Testis (tissue), 3 donors: Measurements from ENCODE around the gene KIAA0513. TPM values are rescaled to one million over a fixed set of nuclear protein-coding genes. Genes with fewer than 3 reads are reported as not detected.

ENCODE experiments used
- DNase-seq: peaks from one replicate; pipeline ENCODE4 v3.0.0-alpha.2; 2019
- H3K27ac ChIP-seq, 2 donors: fragments of 200-600 bp; sonication (generic); one replicate each; pipeline ENCODE4 v1.5.1; 2019
- H3K27me3 ChIP-seq: fragments of 200-600 bp; sonication (generic); one replicate; pipeline ENCODE4 v1.5.1; 2019
- H3K36me3 ChIP-seq: fragments of 200-600 bp; sonication (generic); one replicate; pipeline ENCODE4 v1.5.1; 2017; ENCODE audit warnings: low read depth; ENCODE audit errors: missing control alignments
- H3K4me1 ChIP-seq: fragments of 200-600 bp; sonication (generic); one replicate; pipeline ENCODE4 v1.5.1; 2019
- H3K4me3 ChIP-seq, 2 donors: fragments of 200-600 bp; sonication (generic); one replicate each; pipeline ENCODE4 v1.5.1; 2017 to 2019
- H3K9me3 ChIP-seq: fragments of 200-600 bp; sonication (generic); one replicate; pipeline ENCODE4 v1.5.1; 2017
- POLR2A ChIP-seq: fragments of 450-650 bp; IDR thresholded peaks from one replicate; pipeline ENCODE4 v1.6.1; 2017; ENCODE audit warnings: antibody characterized with exemption, mild to moderate bottlenecking, moderate library complexity
- WGBS, 2 donors: methylation state at CpG; one replicate each; pipeline ENCODE4 v1.1.5; 2018; 5-methylcytosine and 5-hydroxymethylcytosine counted together
- intact Hi-C: fragments of 100-400 bp; cut with DNase I; formaldehyde crosslinking; loops from one replicate; pipeline ENCODE4 v1.15.1; 2023; ENCODE audit warnings: low total_unique reads
- polyA plus RNA-seq: library from polyadenylated mRNA; stranded (reverse); fragments of 350-450 nt; fragmentation: Illumina TruSeq; extraction: RNeasy Lipid Tissue Mini Kit (QIAGEN cat#74804); gene quantifications from one replicate; pipeline ENCODE4 v1.2.3, GENCODE V29; 2014; ENCODE audit warnings: low read depth, low replicate concordance; ENCODE audit not compliant: insufficient read depth
- total RNA-seq, 2 donors: library from RNA; depleted of rRNA; stranded (reverse); fragments of >200 nt; gene quantifications; one replicate each; pipeline ENCODE4 v1.2.3, GENCODE V29; 2016
- TF ChIP-seq, protein P1 (sequence below), 3 experiments: fragments of 450-650 bp in 2 of 3; fragments of 200-600 bp in 1 of 3; sonication (generic) in 1 of 3; IDR thresholded peaks; one replicate each; pipeline ENCODE4 v1.5.1; 2016 to 2019; ENCODE audit warnings: antibody characterized with exemption in 3 of 3, mild to moderate bottlenecking in 2 of 3, moderate library complexity in 1 of 3

KIAA0513 gene
- total and polyA plus RNA-seq, 3 donors from 2014 or later: 9.8 to 18.7 (median 18.4) TPM

- WGBS, 2 donors: 73 to 86% methylated on average over 21 to 22 of the region's 22 CpGs
- Histone ChIP-seq H3K27ac (no peak overlapping the region), H3K4me1 (peaks cover 11% of the 10 kb centered on the region)
These were observed 41.5 kb upstream of the KIAA0513 start for GRCh38 chr16:84986102-84986501.

GRCh38 chr16:84986879-84987278, 40.7 kb upstream of the KIAA0513 start:
- H3K9me3 ChIP-seq: no peaks in the 10 kb centered on the region
- WGBS, 2 donors: 90 to 100% methylated on average over 1 of the region's 1 CpG
- intact Hi-C loops: no loop called here
- H3K4me1 ChIP-seq: peaks cover 11% of the 10 kb centered on the region
- no peaks in the 10 kb centered on the region for H3K27me3 ChIP-seq
- no peak for DNase-seq
- no peak for TF ChIP-seq POLR2A
- TF ChIP-seq, protein P1, sequence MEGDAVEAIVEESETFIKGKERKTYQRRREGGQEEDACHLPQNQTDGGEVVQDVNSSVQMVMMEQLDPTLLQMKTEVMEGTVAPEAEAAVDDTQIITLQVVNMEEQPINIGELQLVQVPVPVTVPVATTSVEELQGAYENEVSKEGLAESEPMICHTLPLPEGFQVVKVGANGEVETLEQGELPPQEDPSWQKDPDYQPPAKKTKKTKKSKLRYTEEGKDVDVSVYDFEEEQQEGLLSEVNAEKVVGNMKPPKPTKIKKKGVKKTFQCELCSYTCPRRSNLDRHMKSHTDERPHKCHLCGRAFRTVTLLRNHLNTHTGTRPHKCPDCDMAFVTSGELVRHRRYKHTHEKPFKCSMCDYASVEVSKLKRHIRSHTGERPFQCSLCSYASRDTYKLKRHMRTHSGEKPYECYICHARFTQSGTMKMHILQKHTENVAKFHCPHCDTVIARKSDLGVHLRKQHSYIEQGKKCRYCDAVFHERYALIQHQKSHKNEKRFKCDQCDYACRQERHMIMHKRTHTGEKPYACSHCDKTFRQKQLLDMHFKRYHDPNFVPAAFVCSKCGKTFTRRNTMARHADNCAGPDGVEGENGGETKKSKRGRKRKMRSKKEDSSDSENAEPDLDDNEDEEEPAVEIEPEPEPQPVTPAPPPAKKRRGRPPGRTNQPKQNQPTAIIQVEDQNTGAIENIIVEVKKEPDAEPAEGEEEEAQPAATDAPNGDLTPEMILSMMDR (IDR thresholded peaks at IDR 0.05): no peak
- H3K27ac ChIP-seq: no peak overlapping the region
- H3K36me3 ChIP-seq: no peaks in the 10 kb centered on the region
- H3K4me3 ChIP-seq: no peak overlapping the region

More at GRCh38 chr16:84986102-84986501, 41.5 kb upstream of the KIAA0513 start:
- no peak overlapping the region for H3K4me3 ChIP-seq
- H3K36me3 ChIP-seq: no peaks in the 10 kb centered on the region
- no peaks in the 10 kb centered on the region for H3K27me3 ChIP-seq
- intact Hi-C loops: no loop called here
- no peaks in the 10 kb centered on the region for H3K9me3 ChIP-seq
- DNase-seq: no peak
- TF ChIP-seq, protein P1 (IDR thresholded peaks at IDR 0.05): no peak
- no peak for TF ChIP-seq POLR2A

DNA sequence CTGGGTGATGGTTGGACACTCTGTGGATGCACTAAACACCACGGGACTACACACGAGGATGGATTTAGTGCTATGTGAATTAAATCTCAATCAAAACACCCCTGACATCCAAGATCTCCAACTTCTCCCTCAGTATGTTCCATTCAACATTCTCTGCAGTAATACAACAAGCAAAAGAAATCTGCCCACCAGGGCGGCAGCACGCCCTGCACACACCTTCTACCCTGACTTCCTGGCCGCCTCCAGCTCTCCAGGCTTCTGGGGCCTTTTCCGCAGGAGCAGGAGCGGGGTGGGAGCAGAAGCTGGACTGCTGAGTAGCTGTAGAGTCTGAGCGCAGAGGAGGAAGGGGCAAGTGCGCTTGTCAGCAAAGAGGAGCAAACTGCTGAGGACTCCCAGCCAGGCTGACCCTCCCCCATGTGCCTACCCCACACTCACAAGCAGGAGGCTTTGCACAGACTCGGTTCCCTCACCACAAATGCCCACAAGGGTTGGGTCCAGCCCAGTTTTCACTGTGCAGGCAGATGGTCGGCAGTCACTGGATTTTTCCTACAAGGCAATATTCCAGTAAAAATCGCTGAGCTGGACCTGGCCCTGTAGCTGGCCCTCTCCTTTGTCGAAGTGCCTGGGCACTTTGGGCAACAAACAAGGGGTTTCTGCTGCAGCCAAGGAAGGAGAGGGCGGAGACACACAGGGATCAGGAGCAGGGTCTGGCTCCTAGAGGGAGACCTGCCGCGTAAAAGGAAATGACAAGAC, 39.1 kb upstream of the KIAA0513 start:
- Histone ChIP-seq H3K27me3 (no peaks in the 10 kb centered on the region), H3K4me3 (no peak overlapping the region), H3K36me3 (no peaks in the 10 kb centered on the region), H3K27ac (no peak overlapping the region), H3K4me1 (peaks cover 8% of the 10 kb centered on the region), H3K9me3 (no peaks in the 10 kb centered on the region)
- TF ChIP-seq, protein P1 (IDR thresholded peaks at IDR 0.05): no peak
- no peak for TF ChIP-seq POLR2A
- no peak for DNase-seq
- intact Hi-C loops: no loop called here
- 90 to 94% methylated on average over 12 to 16 of the region's 16 CpGs for whole genome bisulfite sequencing, 2 donors

- H3K27ac ChIP-seq: no peak overlapping the region
- whole genome bisulfite sequencing, 2 donors: 92% methylated on average over 26 to 27 of the region's 27 CpGs
- peaks cover 8% of the 10 kb centered on the region for H3K4me1 ChIP-seq
- no peak overlapping the region for H3K4me3 ChIP-seq
- no peaks in the 10 kb centered on the region for H3K9me3 ChIP-seq
- no peak for DNase-seq
- H3K27me3 ChIP-seq: no peaks in the 10 kb centered on the region
- H3K36me3 ChIP-seq: no peaks in the 10 kb centered on the region
- TF ChIP-seq POLR2A: no peak
- TF ChIP-seq, protein P1 (IDR thresholded peaks at IDR 0.05): no peak
- intact Hi-C loops: no loop called here
These were observed 37.6 kb upstream of the KIAA0513 start for GRCh38 chr16:84989749-84990620.
